GM12892 (cell line): Measurements from ENCODE around the gene TAF3.

ENCODE experiments used
- DNase-seq: peaks from one replicate; pipeline ENCODE4 v3.0.0; 2011; ENCODE audit not compliant: insufficient read length
- FAIRE-seq: peaks from 2 replicates; lab custom pipeline; 2011; peaks lifted over from hg19 to GRCh38; lab: Jason Lieb, UNC
- POLR2A ChIP-seq: IDR thresholded peaks from 2 replicates; pipeline ENCODE4 v1.6.1; 2011; ENCODE audit warnings: low read depth, low read length, control low read depth
- POLR2AphosphoS5 ChIP-seq: IDR thresholded peaks from 2 replicates; pipeline ENCODE4 v1.6.1; 2011; ENCODE audit warnings: low read depth, low read length, control low read depth
- TAF1 ChIP-seq: IDR thresholded peaks from 2 replicates; pipeline ENCODE4 v1.6.1; 2011; ENCODE audit warnings: low read depth, mild to moderate bottlenecking, control low read depth, low read length, borderline replicate concordance

Gene TAF3

DNA sequence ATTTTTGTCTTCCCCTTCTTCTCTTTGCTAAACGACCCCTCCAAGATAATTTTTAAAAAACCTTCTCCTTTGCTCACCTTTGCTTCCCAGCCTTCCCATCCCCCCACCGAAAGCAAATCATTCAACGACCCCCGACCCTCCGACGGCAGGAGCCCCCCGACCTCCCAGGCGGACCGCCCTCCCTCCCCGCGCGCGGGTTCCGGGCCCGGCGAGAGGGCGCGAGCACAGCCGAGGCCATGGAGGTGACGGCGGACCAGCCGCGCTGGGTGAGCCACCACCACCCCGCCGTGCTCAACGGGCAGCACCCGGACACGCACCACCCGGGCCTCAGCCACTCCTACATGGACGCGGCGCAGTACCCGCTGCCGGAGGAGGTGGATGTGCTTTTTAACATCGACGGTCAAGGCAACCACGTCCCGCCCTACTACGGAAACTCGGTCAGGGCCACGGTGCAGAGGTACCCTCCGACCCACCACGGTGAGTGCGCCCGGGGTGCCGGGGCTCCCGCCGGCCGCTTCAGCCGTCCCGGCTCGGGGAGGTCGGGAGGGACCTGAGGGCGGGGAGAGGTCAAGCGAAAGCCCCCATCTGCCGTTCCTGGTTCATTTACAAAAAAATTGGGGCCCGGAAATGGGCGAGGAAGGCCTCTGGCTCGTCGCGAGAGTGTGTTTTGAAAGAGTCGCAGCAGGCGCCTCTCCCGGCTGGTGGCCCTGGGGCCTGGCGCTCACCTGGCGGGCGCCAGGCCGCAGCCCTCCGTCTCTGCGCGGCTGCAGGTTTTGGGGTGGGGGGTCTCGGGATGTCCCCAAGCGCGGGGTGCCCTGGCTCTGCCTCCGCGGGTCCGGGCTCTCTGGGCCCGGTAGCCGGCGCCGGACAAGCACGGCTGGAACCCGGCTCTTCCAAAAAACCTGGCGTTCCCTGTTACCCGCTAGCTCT, 237.4 kb downstream of the TAF3 start:
- no peak for DNase-seq
- peak; percentile 22; the same call in 1 of the 2 replicates for TF ChIP-seq POLR2A
- no peak for TF ChIP-seq TAF1
- FAIRE-seq = peak; percentile 46

DNA sequence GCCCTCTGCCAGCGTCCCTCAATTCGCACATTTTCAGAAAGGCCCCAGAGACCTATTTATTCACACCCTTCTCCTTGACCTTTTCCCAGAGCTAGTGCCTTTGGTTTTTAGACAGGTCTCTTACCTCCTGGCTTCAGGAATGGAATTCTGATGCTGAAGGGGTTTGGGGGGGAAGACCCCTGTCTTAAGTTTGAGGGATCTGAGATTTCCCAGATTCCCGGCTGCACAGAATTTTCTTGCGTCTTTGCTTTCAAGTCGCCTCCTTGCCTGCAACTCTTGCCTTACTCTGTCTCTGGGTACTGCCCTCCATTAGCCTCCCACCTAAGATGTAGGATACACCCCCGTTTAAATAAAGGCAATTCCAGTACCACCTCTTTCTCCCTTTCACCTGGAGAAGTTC, 238.1 kb downstream of the TAF3 start:
- no peak for FAIRE-seq
- DNase-seq = no peak
- no peak for TF ChIP-seq TAF1
- TF ChIP-seq POLR2A = no peak
- no peak for TF ChIP-seq POLR2AphosphoS5

DNA sequence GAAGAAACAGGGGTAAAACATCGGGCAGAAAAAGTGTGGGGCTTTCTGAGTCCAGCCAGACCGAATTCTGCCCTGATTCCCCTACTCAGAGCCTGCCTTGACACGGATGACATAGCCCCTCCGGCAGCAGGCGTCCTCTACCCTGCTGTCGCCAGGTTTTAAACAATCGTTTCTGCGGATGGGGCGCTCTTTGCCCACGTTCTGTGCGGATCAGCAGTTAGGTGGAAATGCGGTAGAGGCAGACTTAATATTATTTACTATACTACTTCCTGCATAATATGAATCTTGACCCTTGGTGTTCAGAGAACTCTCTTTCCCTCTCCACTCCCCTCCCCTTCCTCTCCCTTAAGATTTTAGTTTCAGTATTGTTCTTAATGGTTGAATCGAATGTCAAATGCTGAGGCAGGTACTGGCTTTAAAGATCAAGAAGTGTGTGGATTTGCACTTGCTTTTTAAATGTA, 238.6 kb downstream of the TAF3 start:
- DNase-seq (no peak), FAIRE-seq (peak; percentile 90)
- TF ChIP-seq TAF1 = no peak

DNA sequence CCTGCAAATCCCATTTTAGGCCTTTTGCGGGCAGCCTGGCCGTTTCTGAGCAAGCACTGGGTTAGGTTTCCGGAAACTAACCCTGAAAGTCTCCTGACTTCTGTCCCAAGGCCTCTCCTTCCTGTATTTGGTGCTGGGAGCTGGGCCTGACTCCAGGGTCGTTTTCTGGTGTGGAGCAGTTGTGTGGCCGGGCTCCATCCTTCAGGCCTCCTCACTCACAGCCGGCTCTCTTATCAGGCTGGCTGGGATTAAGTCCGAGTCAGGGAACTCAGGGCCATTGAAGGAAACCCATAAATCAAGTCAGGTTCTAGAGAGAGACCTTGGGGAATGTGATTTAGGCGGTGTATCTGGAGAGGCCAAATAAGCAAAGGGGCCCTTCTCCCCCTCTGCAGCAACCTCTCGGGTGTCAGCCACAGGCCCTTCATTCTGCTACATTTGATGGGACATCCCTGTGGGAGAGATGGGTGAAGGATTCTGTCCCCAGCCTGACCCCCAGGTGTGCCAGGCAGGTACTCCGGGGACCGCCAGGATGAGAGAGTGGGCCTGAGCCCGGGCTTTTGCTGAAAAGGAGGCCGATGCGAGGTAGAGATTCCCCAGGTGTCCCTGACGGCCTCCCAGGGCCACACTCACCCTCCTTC, 239.4 kb downstream of the TAF3 start:
- TF ChIP-seq TAF1 (no peak), POLR2A (no peak), POLR2AphosphoS5 (no peak)
- FAIRE-seq = no peak
- DNase-seq = no peak

DNA sequence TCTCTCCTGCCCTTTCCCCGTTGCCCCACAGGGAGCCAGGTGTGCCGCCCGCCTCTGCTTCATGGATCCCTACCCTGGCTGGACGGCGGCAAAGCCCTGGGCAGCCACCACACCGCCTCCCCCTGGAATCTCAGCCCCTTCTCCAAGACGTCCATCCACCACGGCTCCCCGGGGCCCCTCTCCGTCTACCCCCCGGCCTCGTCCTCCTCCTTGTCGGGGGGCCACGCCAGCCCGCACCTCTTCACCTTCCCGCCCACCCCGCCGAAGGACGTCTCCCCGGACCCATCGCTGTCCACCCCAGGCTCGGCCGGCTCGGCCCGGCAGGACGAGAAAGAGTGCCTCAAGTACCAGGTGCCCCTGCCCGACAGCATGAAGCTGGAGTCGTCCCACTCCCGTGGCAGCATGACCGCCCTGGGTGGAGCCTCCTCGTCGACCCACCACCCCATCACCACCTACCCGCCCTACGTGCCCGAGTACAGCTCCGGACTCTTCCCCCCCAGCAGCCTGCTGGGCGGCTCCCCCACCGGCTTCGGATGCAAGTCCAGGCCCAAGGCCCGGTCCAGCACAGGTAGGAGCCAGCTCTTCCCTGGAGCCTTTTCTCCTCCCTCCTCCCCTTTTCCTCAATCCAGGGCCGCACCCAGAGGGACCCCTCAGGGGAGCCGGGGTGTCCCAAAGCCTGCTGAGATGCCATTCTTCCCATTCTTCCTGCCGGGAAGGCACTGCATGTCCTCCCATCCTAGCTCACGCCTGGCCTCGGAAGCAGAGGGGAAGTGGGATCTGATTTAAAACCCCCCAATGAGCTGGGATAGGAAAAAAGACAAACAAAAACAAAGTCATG, 240.2 kb downstream of the TAF3 start:
- DNase-seq (no peak), FAIRE-seq (no peak)
- TF ChIP-seq POLR2AphosphoS5 (no peak), POLR2A (no peak), TAF1 (no peak)

DNA sequence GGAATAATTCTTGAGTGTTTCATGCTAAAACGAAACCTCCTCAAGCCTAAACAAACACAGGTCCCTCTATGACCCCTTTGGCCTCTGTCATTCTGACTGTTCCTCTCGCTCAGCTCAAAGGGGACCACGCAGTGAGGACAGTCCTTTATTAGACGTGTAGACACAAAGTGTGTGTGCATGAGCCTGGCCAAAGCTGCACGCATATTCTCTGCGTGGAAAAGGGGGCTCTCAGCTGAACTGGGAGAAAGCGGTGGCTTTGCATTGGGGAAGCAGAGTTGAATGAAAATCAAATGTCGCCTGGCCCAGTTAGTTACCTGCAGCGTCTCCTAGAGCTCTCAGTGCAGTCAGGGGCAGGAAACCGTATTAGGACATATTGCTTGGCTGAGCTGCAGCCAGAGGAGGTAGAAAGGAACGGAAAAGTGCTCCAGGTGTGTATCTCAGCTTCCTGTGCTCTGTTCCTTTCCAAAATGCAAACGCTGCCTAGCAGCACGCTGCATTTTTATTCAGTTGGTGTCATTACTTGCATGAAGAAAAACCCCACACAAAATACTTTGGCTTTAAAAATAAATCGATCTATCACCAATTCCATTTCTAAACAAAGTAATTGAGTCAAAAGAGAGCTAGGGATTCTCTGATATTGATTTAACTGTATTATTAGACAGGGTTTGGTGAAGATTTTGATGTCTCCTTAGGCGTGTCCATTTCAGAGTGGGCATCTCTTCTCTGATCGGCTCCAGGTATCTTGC, 241.1 kb downstream of the TAF3 start:
- TF ChIP-seq POLR2A (no peak), POLR2AphosphoS5 (no peak), TAF1 (no peak)
- DNase-seq = no peak
- no peak for FAIRE-seq

DNA sequence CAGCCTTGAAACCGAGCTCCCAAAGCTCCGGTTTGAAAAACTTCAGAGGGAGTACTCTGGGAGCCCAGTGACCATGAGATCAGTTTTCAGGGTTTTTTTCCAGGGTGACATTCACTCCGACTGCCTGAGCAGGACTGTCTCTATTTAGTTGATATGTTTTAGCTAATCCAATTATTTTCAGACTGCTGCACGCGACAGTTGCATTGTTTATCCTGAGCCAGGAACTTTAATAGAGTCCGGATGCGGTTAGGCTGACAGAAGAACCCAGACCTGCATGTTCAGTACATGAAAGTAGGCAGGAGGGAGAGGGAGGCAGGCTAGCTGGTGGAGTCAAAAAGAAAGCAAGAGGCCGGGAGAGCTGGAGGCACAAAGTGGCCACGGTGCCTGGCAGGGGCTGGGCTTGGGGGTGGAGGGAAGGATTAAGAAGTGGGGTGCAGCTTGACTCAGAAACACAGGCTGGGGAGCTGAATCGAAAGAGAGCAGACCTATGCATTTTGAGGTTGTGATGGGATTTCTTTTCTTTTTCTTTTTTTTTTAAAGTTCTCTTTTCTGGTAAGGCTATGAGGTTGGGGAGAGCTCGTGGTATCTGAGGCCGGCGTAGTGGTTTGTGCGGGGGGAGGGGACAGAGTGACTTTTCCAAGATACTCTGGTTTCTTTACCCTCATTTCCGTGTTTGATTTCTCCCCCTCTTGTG, 241.9 kb downstream of the TAF3 start:
- peak; percentile 67 for FAIRE-seq
- TF ChIP-seq POLR2A = no peak
- no peak for TF ChIP-seq POLR2AphosphoS5
- TF ChIP-seq TAF1 = no peak

DNA sequence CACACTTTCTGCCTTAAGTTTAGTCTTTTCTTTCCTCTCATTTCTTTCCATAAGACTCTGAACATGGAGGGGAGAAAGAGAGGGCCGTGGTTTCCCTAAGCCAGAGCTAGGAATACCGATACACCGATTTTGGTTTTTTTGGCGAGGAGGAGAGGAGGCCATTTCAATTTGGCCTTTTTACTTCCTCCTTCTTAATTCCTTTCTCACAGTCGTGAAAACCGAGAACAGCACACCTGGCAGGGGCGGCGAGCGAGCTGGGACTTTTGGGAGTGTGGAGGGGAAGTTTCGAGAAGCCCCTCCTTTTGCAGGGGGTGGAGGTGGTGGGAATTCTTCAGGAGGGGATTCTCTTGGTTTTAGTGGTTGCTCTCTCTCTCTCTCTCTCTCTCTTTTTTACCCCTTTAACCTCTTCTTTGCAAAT, 242.4 kb downstream of the TAF3 start:
- DNase-seq (no peak), FAIRE-seq (peak; percentile 79)
- no peak for TF ChIP-seq POLR2A
- no peak for TF ChIP-seq TAF1

More for the DNA sequence above, 241.9 kb downstream of the TAF3 start:
- DNase-seq = no peak

DNA sequence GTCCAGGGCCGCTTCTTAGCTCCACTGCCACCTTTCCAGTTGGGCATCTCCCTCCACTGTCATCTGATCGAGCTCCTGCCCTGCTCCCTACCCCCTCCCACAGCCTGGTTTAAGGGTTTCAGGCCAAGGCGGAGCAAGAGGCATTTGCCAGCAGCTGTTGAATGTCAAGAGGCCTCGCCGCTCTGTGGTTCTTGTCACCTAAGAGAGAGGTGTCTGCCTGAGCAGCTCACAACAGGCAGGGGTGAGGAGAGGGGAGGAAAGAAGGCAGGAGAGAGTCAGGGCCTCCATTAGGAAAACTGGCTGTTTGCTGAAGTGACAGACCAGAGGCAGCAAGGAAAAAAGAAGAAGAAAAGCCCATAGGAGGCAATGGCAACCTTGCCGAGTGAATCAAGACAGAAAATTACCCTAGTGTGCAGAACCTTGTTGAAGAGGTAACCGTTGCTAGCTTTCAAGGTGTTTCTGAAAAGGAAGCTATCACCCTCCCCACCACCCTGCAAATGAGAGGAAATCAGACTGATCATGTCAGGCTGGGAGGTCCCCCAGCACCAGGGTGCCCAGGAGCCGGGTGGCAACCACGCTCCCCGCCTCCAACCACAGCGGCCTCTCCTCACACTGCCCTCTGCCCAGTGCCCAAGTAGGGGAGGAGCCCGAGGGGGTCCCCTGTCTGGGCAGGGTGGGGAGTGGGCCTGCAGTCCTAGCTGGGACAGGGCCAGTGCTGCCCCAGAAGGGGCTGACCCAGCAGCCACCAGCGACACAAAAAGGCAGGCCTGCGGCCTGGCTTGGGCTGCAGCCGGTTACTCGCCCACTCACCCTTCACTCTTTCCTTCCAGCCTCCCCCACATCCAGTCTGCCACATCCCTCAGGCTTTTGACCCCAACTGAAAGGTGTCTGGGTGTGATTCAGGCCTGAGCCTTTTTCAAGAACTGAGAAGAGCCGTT, 243.2 kb downstream of the TAF3 start:
- TF ChIP-seq POLR2A = no peak
- TF ChIP-seq TAF1 = no peak
- no peak for TF ChIP-seq POLR2AphosphoS5
- DNase-seq (no peak), FAIRE-seq (no peak)

DNA sequence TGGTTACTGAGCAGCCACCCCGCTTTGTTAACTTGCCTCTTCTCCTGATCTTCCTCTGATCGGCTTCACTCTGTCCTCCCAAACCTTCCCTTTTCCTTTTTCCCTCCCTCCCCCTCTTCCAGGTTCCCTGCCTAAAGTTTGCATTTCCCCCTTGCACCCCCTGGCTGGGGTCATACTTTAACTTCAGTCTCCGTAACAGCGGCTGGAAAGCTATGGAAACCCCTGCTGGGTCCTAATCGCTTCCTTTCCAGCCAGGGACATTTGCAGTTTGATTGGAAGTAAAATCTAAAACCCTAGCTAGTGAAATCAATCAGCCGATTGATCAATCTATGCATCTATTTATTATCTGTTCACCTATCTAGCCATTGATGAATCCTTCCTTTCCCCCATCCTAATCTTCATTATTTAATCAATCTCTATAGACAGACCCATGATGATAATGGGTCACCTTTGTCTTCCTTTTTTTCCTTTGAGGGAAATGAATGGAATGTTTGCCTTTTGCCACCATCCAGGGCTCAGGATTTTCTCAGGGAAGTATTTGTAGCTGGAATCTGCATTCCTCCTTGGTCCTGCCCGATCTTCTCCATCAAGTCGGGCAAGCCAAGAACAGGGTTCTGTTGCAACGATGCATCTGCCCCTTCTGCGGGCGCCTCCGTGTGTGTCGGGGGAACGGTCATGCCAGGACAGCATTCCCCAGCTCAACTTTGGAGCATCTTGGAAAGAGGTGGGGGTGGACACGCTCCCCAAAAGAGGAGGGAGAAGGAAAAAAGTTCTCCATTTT, 245.0 kb downstream of the TAF3 start:
- TF ChIP-seq POLR2AphosphoS5 (no peak), POLR2A (no peak), TAF1 (no peak)
- DNase-seq = no peak
- FAIRE-seq = no peak
